ENCODE data around the gene FTO. TPM values are rescaled to one million over a fixed set of nuclear protein-coding genes. Genes with fewer than 3 reads are reported as not detected.

The FTO gene
- total and polyA plus RNA-seq, 2 of the 13 experiments (the other 11 are each of a cell fraction or from before 2014, with no cell fraction given): 41.6 to 55.8 TPM

- no peak overlapping the region for H3K9ac ChIP-seq (ENCODE audit: insufficient read depth, low read depth, low read length)
- no peak overlapping the region for H3K27ac ChIP-seq (ENCODE audit: extremely low read length, insufficient read depth, low read length)
- H2AFZ ChIP-seq (ENCODE audit: low read length): no peak overlapping the region
- peaks cover 0 to 1% of the 10 kb centered on the region in 2 experiments; a peak in 2 of 5 replicates for H3K36me3 ChIP-seq (replicated peaks in 1 of 2; ENCODE audit: control insufficient read depth in 1 of 2, insufficient read depth in 2 of 2, low read length in 2 of 2)
- DNase-seq (ENCODE audit: low spot score) (no peak), FAIRE-seq (no peak), ATAC-seq (no peak)
- no peaks in the 10 kb centered on the region for H3K4me1 ChIP-seq (ENCODE audit: insufficient read depth, low read length)
- no peaks in the 10 kb centered on the region for H4K20me1 ChIP-seq (ENCODE audit: insufficient read depth, low read length)
- WGBS (ENCODE audit: low lambda C conversion rate): 90% methylated on average over 1 of the region's 1 CpG
- intact Hi-C loops (cut with micrococcal nuclease; ENCODE audit: unreplicated experiment) (no loop called here), in situ Hi-C loops (cut with HindIII; ENCODE audit: extremely low pct_ligation_motif_present, low pct_unique_long_range_greater_than_20kb) (no loop called here)
- H3K4me3 ChIP-seq (replicated peaks in 1 of 3; ENCODE audit: insufficient read depth in 1 of 3, low read depth in 2 of 3, low read length in 3 of 3): no peak overlapping the region
- H3K79me2 ChIP-seq (ENCODE audit: insufficient read depth, low read length): no peaks in the 10 kb centered on the region
- no peak overlapping the region for H3K4me2 ChIP-seq (ENCODE audit: low read depth, low read length)
- peaks cover 8% of the 10 kb centered on the region for H3K9me3 ChIP-seq (ENCODE audit: low read length)
- BruUV-seq (replicated peaks): no TSS peak
- TF ChIP-seq ZNF317 (CRISPR knock-in tag; IDR thresholded peaks at IDR 0.05) (peak; percentile 99), PHF8 (CRISPR knock-in tag; IDR thresholded peaks at IDR 0.05) (no peak)
- ChIA-PET POLR2A (no interaction called here), CTCF (ENCODE audit: low intra/inter-chr PET ratio, low total read pairs) (no interaction called here)
- no peaks in the 10 kb centered on the region for H3K27me3 ChIP-seq (ENCODE audit: control insufficient read depth in 1 of 2, insufficient read depth in 2 of 2, low read length in 2 of 2)
Observed at GRCh38 chr16:53870831-53871230, 166.9 kb downstream of the FTO start.

DNA sequence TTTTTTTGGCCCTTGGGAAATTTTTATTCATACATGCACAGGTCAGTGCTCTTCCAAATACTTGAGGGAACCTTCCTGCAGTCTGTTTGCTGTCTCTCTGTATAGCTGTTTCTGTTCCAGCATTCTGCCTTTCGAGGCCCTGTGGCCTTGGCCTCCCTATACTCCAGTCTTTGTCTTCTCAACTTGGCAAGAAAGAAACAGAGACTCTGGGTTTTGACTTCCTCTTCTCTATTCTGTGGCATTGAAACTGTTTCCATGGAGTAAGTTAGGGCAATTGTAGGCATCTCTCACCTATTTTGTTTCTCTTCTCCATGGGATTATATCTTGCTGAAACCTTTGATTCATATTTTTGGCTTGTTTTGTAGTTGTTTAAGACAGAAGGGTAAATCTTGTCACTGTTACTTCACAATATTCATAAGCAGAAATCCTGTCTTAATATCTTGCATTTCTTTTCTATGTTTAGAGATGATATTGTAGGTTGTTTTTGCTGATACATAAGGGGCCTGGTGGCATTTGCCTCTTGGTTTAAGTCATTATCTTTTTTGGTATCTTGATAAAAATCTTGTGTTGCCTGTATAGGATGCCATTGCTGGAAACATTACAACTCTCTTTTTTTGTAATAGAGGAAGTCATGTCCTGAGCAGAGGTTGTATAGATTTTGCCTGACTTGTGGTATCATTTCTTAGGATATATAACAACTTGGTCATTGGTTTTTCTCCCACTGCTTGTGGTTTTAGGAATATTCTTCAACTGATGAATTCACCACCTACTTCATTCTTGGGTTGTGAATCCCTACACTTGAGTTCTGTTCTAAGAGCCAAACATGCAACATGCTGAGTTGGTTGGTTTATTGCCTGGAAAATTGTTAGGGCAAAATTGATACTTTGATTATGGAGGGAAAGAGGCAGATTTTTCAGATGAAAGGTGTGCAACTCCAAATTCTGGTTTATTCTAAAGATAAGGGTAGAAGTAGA lies 168.6 kb downstream of the FTO start:
- 84% methylated on average over 1 of the region's 1 CpG for WGBS (ENCODE audit: low lambda C conversion rate)
- Histone ChIP-seq H3K36me3 (replicated peaks in 1 of 2; ENCODE audit: control insufficient read depth in 1 of 2, insufficient read depth in 2 of 2, low read length in 2 of 2) (peaks cover 0 to 1% of the 10 kb centered on the region in 2 experiments; a peak in 2 of 5 replicates), H2AFZ (ENCODE audit: low read length) (no peak overlapping the region), H3K9me3 (ENCODE audit: low read length) (peaks cover 8% of the 10 kb centered on the region), H3K27ac (ENCODE audit: extremely low read length, insufficient read depth, low read length) (no peak overlapping the region), H3K9ac (ENCODE audit: insufficient read depth, low read depth, low read length) (no peak overlapping the region), H3K4me3 (replicated peaks in 1 of 3; ENCODE audit: insufficient read depth in 1 of 3, low read depth in 2 of 3, low read length in 3 of 3) (no peak overlapping the region), H3K27me3 (ENCODE audit: control insufficient read depth in 1 of 2, insufficient read depth in 2 of 2, low read length in 2 of 2) (no peaks in the 10 kb centered on the region), H3K79me2 (ENCODE audit: insufficient read depth, low read length) (no peaks in the 10 kb centered on the region), H4K20me1 (ENCODE audit: insufficient read depth, low read length) (no peaks in the 10 kb centered on the region), H3K4me1 (ENCODE audit: insufficient read depth, low read length) (no peaks in the 10 kb centered on the region), H3K4me2 (ENCODE audit: low read depth, low read length) (no peak overlapping the region)
- intact Hi-C loops (cut with micrococcal nuclease; ENCODE audit: unreplicated experiment) (no loop called here), in situ Hi-C loops (cut with HindIII; ENCODE audit: extremely low pct_ligation_motif_present, low pct_unique_long_range_greater_than_20kb) (no loop called here)
- CTCF ChIA-PET (ENCODE audit: low intra/inter-chr PET ratio, low total read pairs): no interaction called here
- FAIRE-seq (no peak), ATAC-seq (no peak), DNase-seq (ENCODE audit: low spot score) (no peak)
- no TSS peak for BruUV-seq (replicated peaks)
- POLR2A ChIA-PET: no interaction called here
- no peak for TF ChIP-seq SSRP1 (CRISPR knock-in tag; IDR thresholded peaks at IDR 0.05)
- TF ChIP-seq ZNF468 (CRISPR knock-in tag; IDR thresholded peaks at IDR 0.05): no peak
- TF ChIP-seq ZNF367 (CRISPR knock-in tag; IDR thresholded peaks at IDR 0.05; ENCODE audit: borderline replicate concordance): no peak
- no peak for TF ChIP-seq ZNF407 (CRISPR knock-in tag; IDR thresholded peaks at IDR 0.05; ENCODE audit: not compliant biosample characterization)
- no peak for TF ChIP-seq HOMEZ (CRISPR knock-in tag; IDR thresholded peaks at IDR 0.05; ENCODE audit: low read depth)
- TF ChIP-seq POLR2A (IDR thresholded peaks at IDR 0.05; ENCODE audit: insufficient read depth in 1 of 2, low read depth in 2 of 2, low read length in 2 of 2): no peak
